Medulla oblongata (tissue), 1 donor: ENCODE results near the gene MRPL34.

ENCODE experiments used
- DNase-seq: peaks from one replicate; pipeline ENCODE4 v3.0.0-alpha.2; 2015; ENCODE audit errors: extremely low spot score

MRPL34 gene

DNA sequence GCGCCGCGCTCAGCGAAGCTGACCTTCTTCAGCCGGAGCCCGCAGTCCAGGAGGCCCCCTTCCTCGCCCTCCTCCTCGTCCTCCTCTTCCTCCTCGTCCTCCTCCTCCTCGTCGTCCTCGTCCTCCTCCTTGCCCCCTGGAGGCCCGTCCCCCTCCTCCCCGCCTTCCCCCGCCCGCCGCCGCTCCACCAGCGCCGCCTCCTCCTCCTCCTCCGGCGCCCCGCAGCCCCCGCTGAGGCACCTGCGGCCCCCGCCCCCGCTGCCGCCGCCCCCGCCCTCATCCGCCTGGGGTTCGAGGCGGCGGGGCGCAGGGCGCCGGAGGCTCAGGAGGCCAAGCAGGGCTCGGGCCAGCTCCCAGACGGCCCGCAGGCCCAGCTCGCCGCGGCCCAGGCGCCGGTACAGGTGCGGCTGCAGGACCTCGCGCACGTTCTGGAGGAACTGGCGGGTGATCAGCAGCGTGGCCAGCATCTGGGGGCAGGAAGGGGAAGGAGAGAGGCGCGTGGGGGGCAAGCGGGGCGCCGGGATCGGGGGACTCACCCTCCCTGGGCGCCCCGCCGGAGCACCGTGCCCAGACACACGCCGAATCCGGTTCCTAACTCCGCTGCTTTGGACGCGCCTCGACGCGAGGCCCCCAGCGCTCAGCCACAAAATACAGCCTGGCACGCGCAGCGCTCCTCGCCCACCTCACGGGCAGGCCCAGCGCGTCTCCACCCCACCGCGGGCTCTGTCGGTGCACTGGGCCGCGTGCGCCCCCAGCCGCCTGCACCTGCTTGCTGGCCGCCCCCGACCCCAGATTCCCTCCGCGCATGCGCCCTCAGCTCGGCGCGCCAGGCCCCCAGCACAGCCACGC lies 23.1 kb downstream of the MRPL34 start:
- no peak for DNase-seq

DNA sequence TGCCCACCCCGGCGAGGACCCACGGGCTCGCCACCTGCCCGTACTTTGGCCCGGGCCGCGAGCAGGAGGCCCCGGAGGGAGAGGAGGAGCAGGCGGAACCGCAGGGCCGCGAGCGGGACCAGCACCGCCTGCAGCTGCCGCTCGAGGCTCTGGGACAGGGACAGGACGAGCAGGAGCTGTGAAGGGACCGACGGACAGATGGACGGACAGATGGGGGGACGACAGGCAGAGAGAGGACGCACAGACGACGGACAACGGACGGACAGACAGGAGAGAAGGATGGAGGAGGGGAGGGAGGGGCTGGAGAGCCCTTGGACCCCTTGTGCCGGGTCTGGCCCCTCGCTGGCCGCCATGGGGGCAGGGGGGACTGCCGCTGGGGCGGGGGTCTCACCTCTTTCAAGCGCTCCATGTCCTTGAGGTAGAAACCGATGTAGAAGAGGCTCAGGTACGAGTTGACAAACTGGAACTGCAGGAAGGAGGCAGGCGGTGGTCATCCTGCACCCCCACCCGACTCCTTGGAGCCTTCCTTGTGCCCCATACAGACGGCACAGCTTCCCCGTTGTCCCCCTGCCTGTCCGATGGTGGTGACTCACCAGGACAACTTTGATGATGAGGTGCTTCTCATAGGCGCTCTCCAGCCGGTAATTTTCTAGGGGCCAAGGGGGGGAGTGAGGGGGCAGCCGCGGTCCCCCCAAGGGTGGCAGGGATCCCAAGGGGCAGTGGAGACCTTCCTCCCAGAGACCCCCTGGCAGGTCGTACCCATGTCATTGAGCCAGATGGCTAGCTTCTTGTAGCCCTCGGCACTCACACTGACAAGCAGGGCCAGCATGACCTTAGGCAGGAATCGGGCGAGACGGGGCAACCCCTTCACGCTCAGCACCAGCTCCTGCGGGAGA lies 23.9 kb downstream of the MRPL34 start:
- no peak for DNase-seq

DNA sequence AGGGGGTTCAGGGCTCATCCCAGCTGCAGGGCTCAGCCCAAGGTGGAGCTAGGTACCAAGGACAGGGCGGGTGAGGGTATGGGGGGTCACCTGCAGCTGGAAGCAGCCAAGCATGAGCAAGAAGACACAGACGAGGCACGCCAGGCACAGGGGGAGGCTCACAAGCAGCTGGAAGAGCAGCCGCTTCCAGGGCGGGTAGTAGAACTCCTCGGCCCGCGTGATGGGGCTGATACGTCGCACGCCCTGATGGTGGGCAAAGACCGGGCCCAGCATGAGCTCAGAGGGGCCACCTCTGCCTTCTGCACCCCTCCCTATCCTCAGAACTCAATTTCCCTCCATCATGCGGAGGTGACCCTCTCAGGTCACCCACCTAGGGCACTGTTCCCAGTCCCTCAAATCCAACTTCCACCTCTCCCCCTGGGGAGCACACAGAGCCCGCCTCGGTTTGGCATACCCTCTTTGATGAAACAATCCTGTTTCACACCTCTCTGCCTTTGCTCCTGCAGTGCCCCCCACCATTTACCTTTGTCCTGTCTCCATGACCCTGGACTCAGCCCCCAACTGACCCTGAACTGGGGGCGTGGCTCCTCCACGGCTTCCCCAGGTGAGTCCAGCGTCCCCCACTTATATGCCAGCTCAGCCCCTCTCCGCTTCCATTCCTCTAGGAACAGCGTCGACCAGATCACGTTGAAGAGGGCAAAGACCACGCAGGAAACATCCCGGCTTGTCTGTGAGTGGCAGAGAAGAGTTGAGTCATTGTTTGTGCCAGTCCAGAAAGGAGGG lies 24.8 kb downstream of the MRPL34 start:
- no peak for DNase-seq

GRCh38 chr19:17331045-17331558 lies 25.4 kb downstream of the MRPL34 start:
- DNase-seq: no peak

DNA sequence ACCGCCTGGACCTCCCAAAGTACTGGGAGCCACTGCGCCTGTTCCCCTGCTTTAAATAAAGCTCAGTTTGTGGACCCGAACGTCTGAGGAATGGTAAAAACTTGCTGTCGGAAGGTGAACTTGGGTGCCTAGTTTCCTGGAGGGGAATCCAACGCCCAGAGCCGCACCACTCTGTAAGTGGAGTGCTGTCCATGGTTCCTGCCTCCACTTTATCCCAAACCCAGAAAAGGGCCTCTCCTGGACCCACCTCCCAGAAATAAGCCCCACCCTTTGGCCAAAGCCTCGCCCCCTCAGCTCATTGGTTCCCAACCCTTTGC lies 26.6 kb downstream of the MRPL34 start:
- DNase-seq: no peak

GRCh38 chr19:17332677-17333581 lies 27.3 kb downstream of the MRPL34 start:
- DNase-seq: no peak

GRCh38 chr19:17333611-17334413 lies 28.1 kb downstream of the MRPL34 start:
- DNase-seq: no peak

GRCh38 chr19:17334414-17335409 lies 29.0 kb downstream of the MRPL34 start, which contains the start of gene ANO8:
TSS of gene ANO8 (minus strand) at chr19:17334855. CDS start at chr19:17334670, 185 bp downstream.
- peak; percentile 97 for DNase-seq

DNA sequence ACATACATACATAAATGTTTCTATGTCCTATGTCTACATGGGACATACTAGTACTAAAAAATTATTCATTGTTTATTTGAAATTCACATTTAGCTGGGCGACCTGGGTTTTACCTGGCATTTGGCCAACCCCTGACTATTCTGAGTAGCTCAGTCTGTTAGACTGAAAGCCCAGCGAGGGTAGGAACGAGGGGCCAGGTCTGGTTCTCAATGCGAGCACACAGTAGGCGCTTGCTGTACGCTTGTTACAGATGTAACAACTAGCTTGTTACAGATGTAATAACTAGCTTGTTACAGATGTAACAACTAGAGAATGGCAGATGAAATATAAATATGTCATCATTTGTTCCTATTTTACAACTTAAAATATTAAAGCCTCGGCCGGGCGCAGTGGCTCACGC lies 29.9 kb downstream of the MRPL34 start:
- DNase-seq: no peak

- peak; percentile 99 for DNase-seq
Observed at GRCh38 chr19:17336872-17337674, 31.4 kb downstream of the MRPL34 start, which contains the start of gene GTPBP3. TSS of gene GTPBP3 (plus strand) at chr19:17337553. CDS start at chr19:17337612, 59 bp downstream.

DNA sequence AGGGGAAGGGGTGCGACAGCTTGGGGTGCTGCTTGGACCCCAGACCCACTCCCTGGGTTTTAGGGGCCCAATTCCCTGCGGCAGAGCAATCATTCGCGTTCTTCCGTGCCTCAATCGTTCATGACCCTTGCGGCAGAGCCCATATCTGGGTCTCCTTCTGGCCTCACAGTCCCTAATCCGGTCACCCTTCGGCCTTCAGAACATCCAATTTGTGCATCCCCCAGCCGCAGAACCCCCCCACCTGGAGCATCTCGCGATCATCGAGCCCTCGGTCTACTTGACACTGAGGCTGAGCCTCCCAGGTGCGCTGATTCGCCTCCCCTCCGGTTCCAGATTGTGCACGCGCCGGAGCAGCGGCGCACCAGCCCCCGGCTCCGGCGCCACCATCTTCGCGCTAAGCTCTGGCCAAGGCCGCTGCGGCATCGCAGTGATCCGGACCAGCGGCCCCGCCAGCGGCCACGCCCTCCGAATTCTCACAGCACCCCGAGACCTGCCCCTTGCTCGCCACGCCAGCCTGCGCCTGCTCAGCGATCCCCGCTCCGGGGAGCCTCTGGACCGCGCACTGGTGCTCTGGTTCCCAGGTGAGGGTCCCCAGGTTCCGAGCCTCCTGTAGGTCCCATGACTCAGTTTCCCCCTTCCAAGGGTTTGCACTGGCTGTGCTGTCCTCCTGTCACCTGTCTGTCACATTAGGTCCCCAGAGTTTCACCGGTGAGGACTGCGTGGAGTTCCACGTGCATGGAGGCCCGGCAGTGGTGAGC lies 32.2 kb downstream of the MRPL34 start:
- no peak for DNase-seq

GRCh38 chr19:17338433-17339078 lies 32.9 kb downstream of the MRPL34 start:
- DNase-seq: no peak

DNA sequence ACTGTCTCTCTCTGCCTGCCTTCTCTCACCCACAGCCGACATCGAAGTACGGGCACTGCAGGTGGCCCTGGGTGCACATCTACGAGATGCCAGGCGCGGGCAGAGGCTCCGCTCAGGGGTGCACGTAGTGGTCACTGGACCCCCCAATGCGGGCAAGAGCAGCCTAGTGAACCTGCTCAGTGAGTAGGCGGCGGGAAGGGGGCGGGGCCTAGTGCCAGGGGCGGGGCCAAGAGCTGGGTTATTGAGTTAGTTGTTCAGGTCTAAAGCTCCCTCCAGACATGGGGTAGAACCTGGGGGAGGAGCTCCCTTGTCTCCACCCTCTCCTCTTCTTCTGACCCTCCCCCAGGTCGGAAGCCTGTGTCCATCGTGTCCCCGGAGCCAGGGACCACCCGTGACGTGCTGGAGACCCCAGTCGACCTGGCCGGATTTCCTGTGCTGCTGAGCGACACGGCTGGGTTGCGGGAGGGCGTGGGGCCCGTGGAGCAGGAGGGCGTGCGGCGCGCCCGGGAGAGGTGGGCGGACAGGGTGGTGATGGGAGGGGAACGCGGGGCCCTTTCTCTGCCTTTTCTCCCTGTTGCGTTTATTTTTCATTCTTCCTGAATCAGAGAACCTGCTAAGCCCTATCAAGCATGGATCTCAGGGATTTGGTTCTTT lies 33.5 kb downstream of the MRPL34 start:
- no peak for DNase-seq

DNA sequence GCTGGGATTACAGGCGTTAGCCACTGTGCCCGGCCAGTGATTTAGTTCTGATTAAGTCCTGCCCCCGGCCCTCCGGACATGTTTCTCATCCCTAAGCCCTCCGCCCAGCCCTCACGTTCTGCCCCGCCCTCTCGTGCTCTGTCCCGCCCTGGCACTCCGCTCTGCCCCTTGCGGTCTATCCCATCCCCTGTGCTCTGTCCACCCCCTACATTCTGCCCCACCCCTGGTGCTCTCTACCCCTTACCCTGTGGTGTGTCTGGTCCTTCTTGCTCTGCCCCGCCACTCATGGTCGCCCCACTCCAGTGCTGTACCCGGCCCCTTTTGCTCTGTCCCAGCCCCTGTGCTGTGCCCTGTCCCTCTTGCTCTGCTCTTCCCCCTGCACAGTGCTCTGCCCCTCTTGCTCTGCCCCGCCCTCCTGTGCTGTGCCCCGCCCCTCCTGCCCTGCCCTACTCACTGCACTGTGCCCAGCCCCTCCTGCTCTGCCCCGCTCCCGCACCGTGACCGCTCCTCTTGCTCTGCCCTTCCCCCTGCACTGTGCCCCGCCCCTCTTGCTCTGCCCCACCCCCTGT lies 34.7 kb downstream of the MRPL34 start:
- DNase-seq: no peak

- DNase-seq: no peak
Observed at GRCh38 chr19:17340871-17341357, 35.2 kb downstream of the MRPL34 start.
